CD4-positive, alpha-beta T cell (primary cell): ENCODE data around the gene KIF1C. TPM values are rescaled to one million over a fixed set of nuclear protein-coding genes. Genes with fewer than 3 reads are reported as not detected.
"Not testable (repeated sequence)": the region's sequence is repeated elsewhere in the genome, so short reads cannot be mapped to it uniquely, and the experiment has no call there.

Experiments
- ATAC-seq: fragments of 200-7000 bp; cut with Tn5 transposase; one replicate; pipeline ENCODE4 v1.10.0; 2022; ENCODE audit warnings: mild to moderate bottlenecking; ENCODE audit not compliant: poor library complexity
- CTCF ChIA-PET: fragments of 350-600 bp; sonication (Branson Sonifier 250); formaldehyde crosslinking; loops from one replicate; lab custom pipeline; 2021; ENCODE audit warnings: antibody characterized with exemption, inconsistent platforms; lab: Charles Lee
- POLR2A ChIA-PET: fragments of 350-600 bp; sonication (Branson Sonifier 250); formaldehyde crosslinking; loops from one replicate; lab custom pipeline; 2021; ENCODE audit warnings: antibody characterized with exemption, inconsistent platforms; lab: Charles Lee
- DNase-seq, 14 experiments: peaks; one replicate each; pipeline ENCODE4 v3.0.0-alpha.2; 2013 to 2020; ENCODE audit warnings: mixed read lengths in 2 of 14
- H3K27ac ChIP-seq, 2 donors: one replicate each; pipeline versions ENCODE4 v1.5.1 to v1.7.0; 2013; ENCODE audit warnings: low read length in 2 of 2, low read depth in 1 of 2, mild to moderate bottlenecking in 1 of 2
- H3K27me3 ChIP-seq, 2 experiments: 1 replicate in 1 of 2; 2 replicates in 1 of 2; pipeline versions ENCODE4 v1.6.1 to v1.7.0; 2013; ENCODE audit warnings: low read length in 2 of 2, control low read depth in 1 of 2, mild to moderate bottlenecking in 1 of 2, moderate library complexity in 1 of 2; ENCODE audit not compliant: insufficient read depth in 2 of 2, control insufficient read depth in 1 of 2
- H3K36me3 ChIP-seq: one replicate; pipeline ENCODE4 v1.6.1; 2013; ENCODE audit warnings: low read length, control low read depth; ENCODE audit not compliant: insufficient read depth
- H3K4me1 ChIP-seq: one replicate; pipeline ENCODE4 v1.6.1; 2013; ENCODE audit warnings: low read length, control low read depth; ENCODE audit not compliant: insufficient read depth
- H3K4me3 ChIP-seq: one replicate; pipeline ENCODE4 v1.5.1; 2013; ENCODE audit warnings: mild to moderate bottlenecking, low read length, moderate library complexity
- H3K9me3 ChIP-seq, 2 experiments: 1 replicate in 1 of 2; 2 replicates in 1 of 2; pipeline versions ENCODE4 v1.6.1 to v1.7.0; 2013; ENCODE audit warnings: low read length in 2 of 2, mild to moderate bottlenecking in 2 of 2, control low read depth in 1 of 2, moderate library complexity in 1 of 2; ENCODE audit not compliant: control insufficient read depth in 1 of 2, insufficient read depth in 1 of 2
- H3K27ac Mint-ChIP-seq: one replicate; pipeline ENCODE4 v1.8.0; 2020; ENCODE audit warnings: mixed read lengths
- H3K27me3 Mint-ChIP-seq: one replicate; pipeline ENCODE4 v1.8.0; 2021; ENCODE audit warnings: mixed read lengths
- H3K36me3 Mint-ChIP-seq: one replicate; pipeline ENCODE4 v1.8.0; 2021; ENCODE audit warnings: low read depth, mixed read lengths
- H3K4me1 Mint-ChIP-seq: one replicate; pipeline ENCODE4 v1.8.0; 2021; ENCODE audit warnings: low read depth, mixed read lengths
- H3K4me3 Mint-ChIP-seq: one replicate; pipeline ENCODE4 v1.8.0; 2020; ENCODE audit warnings: mild to moderate bottlenecking, mixed read lengths
- H3K9me3 Mint-ChIP-seq: one replicate; pipeline ENCODE4 v1.8.0; 2020; ENCODE audit warnings: mixed read lengths
- CTCF ChIP-seq: fragments of 200-600 bp; IDR thresholded peaks from one replicate; pipeline ENCODE4 v1.8.0; 2022; ENCODE audit warnings: antibody characterized with exemption, mild to moderate bottlenecking
- intact Hi-C, 2 experiments: fragments of 100-400 bp; cut with DNase I in 1 of 2; cut with micrococcal nuclease in 1 of 2; formaldehyde crosslinking; loops; one replicate each; pipeline versions ENCODE4 v1.15.1 to v1.9.0; 2023 to 2025; cut with DNase I, micrococcal nuclease
- total RNA-seq, 174 experiments: library from RNA in 2 of 174; stranded (reverse) in 2 of 174; gene quantifications; one replicate each; pipeline ENCODE4 v1.2.3 and lab custom pipeline; 2021 to 2026

KIF1C gene
- total RNA-seq, 2 experiments from 2014 or later, result 10.2 to 12.2 TPM

DNA sequence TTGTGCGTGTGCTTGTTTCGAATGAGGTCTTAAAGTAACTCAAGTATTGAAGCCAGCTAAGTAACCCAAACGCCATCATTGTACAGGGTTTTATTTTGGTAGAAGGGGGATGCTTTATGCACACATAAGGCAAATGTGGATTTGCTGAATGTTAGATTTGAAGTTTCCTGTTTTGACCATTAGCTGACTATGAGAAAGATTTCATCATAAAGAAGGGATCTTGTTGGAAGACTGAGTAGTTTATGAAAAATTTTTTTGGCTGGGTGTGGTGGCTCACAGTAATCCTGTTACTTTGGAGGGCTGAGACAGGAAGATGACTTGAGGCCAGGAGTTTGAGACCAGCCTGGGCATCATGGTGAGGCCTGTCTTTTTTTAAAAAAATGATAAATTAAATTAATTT is 70.5 kb downstream of the KIF1C start:
- intact Hi-C loops, result no loop called here
- Histone ChIP-seq H3K4me3 (no peak overlapping the region), H3K27me3 (no peaks in the 10 kb centered on the region), H3K36me3 (no peaks in the 10 kb centered on the region), H3K4me1 (no peaks in the 10 kb centered on the region), H3K9me3 (no peaks in the 10 kb centered on the region), H3K27ac (no peak overlapping the region)
- Mint-ChIP-seq H3K4me1 (no peaks in the 10 kb centered on the region), H3K4me3 (no peak overlapping the region), H3K27me3 (no peaks in the 10 kb centered on the region), H3K27ac (no peak overlapping the region), H3K9me3 (no peaks in the 10 kb centered on the region), H3K36me3 (no peaks in the 10 kb centered on the region)
- DNase-seq (no peak), ATAC-seq (no peak)
- CTCF ChIA-PET, result interaction anchor here (1.3 kb wide), 1 partner anchor 11 kb away, joined by 3 read pairs; the partner anchor contains the start of gene ZFP3
- no peak for TF ChIP-seq CTCF
- POLR2A ChIA-PET, result no interaction called here

DNA sequence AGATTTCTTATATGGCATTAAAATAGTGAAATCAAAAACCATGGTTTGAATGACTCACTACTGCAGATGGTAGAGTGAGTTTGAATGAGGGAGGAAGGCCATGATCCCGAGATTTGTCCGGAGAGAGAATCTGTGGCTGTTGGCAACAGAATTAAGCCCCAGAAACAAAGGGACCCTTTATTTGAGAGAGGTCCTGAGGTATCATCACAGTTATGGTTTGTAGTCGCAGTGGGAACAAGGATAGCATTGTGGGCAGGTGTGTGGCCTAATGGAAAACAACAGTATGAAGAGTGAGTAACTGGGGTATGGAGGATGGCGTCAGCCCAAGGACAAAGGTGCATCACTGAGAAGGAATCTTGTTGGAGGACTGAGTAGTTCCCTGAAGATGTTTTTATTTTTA is 72.0 kb downstream of the KIF1C start:
- CTCF ChIA-PET, result no interaction called here

DNA sequence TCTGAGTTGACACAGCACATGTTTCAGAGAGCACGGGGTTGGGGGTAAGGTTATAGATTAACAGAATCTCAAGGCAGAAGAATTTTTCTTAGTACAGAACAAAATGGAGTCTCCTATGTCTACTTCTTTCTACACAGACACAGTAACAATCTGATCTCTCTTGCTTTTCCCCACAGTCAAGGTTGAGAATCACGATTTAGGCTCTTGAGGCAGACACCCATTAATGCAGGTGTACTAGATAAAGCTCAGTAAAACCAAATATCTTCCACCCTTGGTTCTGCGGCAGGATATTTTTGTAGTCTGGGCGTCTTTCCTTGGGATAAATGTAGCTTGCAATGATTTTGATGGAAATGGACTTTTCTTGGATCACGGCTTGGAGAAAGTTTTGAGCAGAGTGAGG is 77.7 kb downstream of the KIF1C start:
- DNase-seq, H3K9me3 ChIP-seq, H3K27me3 Mint-ChIP-seq, H3K27ac Mint-ChIP-seq, H3K27ac ChIP-seq, H3K4me3 ChIP-seq, ATAC-seq, H3K27me3 ChIP-seq, H3K36me3 ChIP-seq, CTCF ChIA-PET, H3K9me3 Mint-ChIP-seq: not testable (repeated sequence)
- intact Hi-C loops, result loop anchor here (5.0 to 10.0 kb wide), 3 partner anchors 37 to 361 kb away; partner anchors contain the start of genes ARRB2 (in 1 of the 2) and ZNF232 (in 1 of the 2)
- POLR2A ChIA-PET, result interaction anchor here (0.7 kb wide), 1 partner anchor 177 kb away, joined by 3 read pairs; the partner anchor contains the start of gene C17orf107
- Mint-ChIP-seq H3K36me3 (peaks cover 13% of the 10 kb centered on the region), H3K4me1 (peaks cover 24% of the 10 kb centered on the region), H3K4me3 (peak overlapping the region; percentile 62)
- peaks cover 26% of the 10 kb centered on the region for H3K4me1 ChIP-seq

More for the DNA sequence above, 72.0 kb downstream of the KIF1C start:
- no peak overlapping the region for H3K4me3 ChIP-seq
- H3K27me3 ChIP-seq, result no peaks in the 10 kb centered on the region
- POLR2A ChIA-PET, result no interaction called here
- no peaks in the 10 kb centered on the region for H3K36me3 ChIP-seq
- H3K4me1 ChIP-seq, result no peaks in the 10 kb centered on the region
- intact Hi-C loops, result loop anchor here in 1 of 2 experiments (10.0 kb wide), 1 partner anchor 355 kb away; the partner anchor contains the start of gene ARRB2
- H3K36me3 Mint-ChIP-seq, result no peaks in the 10 kb centered on the region
- H3K9me3 ChIP-seq, result no peaks in the 10 kb centered on the region
- no peak for DNase-seq
- no peaks in the 10 kb centered on the region for H3K27me3 Mint-ChIP-seq
- no peak for TF ChIP-seq CTCF
- no peaks in the 10 kb centered on the region for H3K9me3 Mint-ChIP-seq
- H3K27ac ChIP-seq, result no peak overlapping the region
- H3K4me1 Mint-ChIP-seq, result no peaks in the 10 kb centered on the region
- H3K4me3 Mint-ChIP-seq, result no peak overlapping the region
- H3K27ac Mint-ChIP-seq, result no peak overlapping the region
- no peak for ATAC-seq

- Mint-ChIP-seq H3K27ac (peak overlapping the region; percentile 91), H3K36me3 (peaks cover 17% of the 10 kb centered on the region), H3K4me1 (peaks cover 29% of the 10 kb centered on the region), H3K4me3 (peak overlapping the region; percentile 93)
- POLR2A ChIA-PET, result interaction anchor here (0.5 to 2.3 kb wide), 4 partner anchors 16 to 1818 kb away, joined by 3 to 8 read pairs (median 6); partner anchors contain the start of genes CYB5D2, ZNF232 and ZZEF1
- peaks cover 26% of the 10 kb centered on the region for H3K4me1 ChIP-seq
- DNase-seq, H3K27me3 Mint-ChIP-seq, H3K9me3 Mint-ChIP-seq, ATAC-seq, H3K27ac ChIP-seq, H3K9me3 ChIP-seq, CTCF ChIA-PET, H3K36me3 ChIP-seq, H3K27me3 ChIP-seq: not testable (repeated sequence)
- peak overlapping the region; percentile 77 for H3K4me3 ChIP-seq
- intact Hi-C loops, result loop anchor here (5.0 to 10.0 kb wide), 3 partner anchors 35 to 362 kb away; partner anchors contain the start of genes ARRB2 (in 1 of the 2) and ZNF232 (in 1 of the 2)
Observed at GRCh38 chr17:5077275-5077674, 79.5 kb downstream of the KIF1C start.
